Hematopoietic multipotent progenitor cell treated with erythropoietin and hydrocortisone succinate and interleukin-3 and kit ligand, for 17 days (in vitro differentiated cells): Measurements from ENCODE around the gene SGPP1.
"Not testable (repeated sequence)": the region's sequence is repeated elsewhere in the genome, so short reads cannot be mapped to it uniquely, and the experiment has no call there.

Source experiments
- DNase-seq: peaks from one replicate; pipeline ENCODE4 v3.0.0-alpha.2; 2015; ENCODE audit warnings: low spot score

The SGPP1 gene

GRCh38 chr14:63636094-63636635 lies 91.7 kb downstream of the SGPP1 start:
- not testable (repeated sequence) for DNase-seq
